Astrocyte of the cerebellum (primary cell): Measurements from ENCODE around the gene FTSJ3.

Experiments used
- DNase-seq: peaks from one replicate; pipeline ENCODE4 v3.0.0-alpha.2; 2011; ENCODE audit warnings: low read depth
- H3K4me3 ChIP-seq: 2 replicates; pipeline ENCODE4 v1.5.1; 2011; ENCODE audit warnings: mild to moderate bottlenecking, low read depth, low read length, moderate library complexity
- in situ Hi-C: cut with HindIII; loops from 2 replicates; pipeline ENCODE4 v1.10.0; 2017; ENCODE audit warnings: low sequenced_read_pairs
- TF ChIP-seq, protein P1 (sequence below): IDR thresholded peaks from 2 replicates; pipeline ENCODE4 v1.5.1; 2012; ENCODE audit warnings: low read length, low read depth, moderate library complexity, mild to moderate bottlenecking; ENCODE audit errors: missing control alignments

The FTSJ3 gene

DNA sequence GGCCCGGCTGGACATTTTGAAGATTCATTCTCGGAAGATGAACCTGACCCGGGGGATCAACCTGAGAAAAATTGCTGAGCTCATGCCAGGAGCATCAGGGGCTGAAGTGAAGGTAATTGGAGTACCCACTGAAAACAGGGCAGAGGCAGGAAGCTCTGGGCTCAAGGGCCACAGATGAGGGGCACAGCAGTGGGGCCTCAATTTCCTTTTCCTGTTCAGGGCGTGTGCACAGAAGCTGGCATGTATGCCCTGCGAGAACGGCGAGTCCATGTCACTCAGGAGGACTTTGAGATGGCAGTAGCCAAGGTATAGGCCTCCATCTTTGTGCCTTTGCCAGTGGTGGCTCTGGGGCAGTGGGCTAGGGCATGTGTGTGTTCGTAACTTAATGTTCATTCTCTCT lies 4.0 kb upstream of the FTSJ3 start:
- no peak overlapping the region for H3K4me3 ChIP-seq
- no peak for DNase-seq
- in situ Hi-C loops = no loop called here
- TF ChIP-seq, protein P1, sequence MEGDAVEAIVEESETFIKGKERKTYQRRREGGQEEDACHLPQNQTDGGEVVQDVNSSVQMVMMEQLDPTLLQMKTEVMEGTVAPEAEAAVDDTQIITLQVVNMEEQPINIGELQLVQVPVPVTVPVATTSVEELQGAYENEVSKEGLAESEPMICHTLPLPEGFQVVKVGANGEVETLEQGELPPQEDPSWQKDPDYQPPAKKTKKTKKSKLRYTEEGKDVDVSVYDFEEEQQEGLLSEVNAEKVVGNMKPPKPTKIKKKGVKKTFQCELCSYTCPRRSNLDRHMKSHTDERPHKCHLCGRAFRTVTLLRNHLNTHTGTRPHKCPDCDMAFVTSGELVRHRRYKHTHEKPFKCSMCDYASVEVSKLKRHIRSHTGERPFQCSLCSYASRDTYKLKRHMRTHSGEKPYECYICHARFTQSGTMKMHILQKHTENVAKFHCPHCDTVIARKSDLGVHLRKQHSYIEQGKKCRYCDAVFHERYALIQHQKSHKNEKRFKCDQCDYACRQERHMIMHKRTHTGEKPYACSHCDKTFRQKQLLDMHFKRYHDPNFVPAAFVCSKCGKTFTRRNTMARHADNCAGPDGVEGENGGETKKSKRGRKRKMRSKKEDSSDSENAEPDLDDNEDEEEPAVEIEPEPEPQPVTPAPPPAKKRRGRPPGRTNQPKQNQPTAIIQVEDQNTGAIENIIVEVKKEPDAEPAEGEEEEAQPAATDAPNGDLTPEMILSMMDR = no peak

DNA sequence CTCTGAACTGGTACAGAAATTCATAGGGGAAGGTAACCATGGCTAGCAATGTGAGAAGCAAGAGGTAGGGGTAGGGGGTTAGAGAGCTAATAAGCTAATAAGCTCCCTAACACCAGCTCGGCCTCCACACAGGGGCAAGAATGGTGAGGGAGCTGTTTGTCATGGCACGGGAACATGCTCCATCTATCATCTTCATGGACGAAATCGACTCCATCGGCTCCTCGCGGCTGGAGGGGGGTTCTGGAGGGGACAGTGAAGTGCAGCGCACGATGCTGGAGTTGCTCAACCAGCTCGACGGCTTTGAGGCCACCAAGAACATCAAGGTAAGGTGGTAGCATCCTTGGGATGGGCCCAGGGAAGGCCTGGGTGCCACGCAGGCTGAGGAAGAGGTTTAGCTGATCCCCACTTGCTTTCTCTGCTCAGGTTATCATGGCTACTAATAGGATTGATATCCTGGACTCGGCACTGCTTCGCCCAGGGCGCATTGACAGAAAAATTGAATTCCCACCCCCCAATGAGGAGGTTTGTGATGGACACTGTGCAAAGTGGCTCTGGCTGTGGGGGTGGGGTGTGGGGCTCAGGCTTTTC lies 3.5 kb upstream of the FTSJ3 start:
- DNase-seq = no peak
- TF ChIP-seq, protein P1 = no peak
- in situ Hi-C loops = no loop called here
- H3K4me3 ChIP-seq = no peak overlapping the region

DNA sequence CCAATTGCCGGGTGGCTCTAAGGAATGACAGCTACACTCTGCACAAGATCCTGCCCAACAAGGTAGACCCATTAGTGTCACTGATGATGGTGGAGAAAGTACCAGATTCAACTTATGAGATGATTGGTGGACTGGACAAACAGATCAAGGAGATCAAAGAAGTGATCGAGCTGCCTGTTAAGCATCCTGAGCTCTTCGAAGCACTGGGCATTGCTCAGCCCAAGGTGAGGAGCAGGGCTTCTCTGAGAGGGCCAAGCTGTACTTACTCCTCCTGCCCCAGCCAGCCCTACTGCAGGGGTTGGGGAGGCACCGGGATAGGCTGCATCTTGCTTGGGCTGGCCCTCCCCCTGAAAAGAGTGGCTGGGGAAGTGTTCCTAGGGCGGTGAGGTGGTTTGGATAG lies 2.8 kb upstream of the FTSJ3 start:
- no peak for DNase-seq
- in situ Hi-C loops = no loop called here
- H3K4me3 ChIP-seq = no peak overlapping the region
- TF ChIP-seq, protein P1 = no peak

DNA sequence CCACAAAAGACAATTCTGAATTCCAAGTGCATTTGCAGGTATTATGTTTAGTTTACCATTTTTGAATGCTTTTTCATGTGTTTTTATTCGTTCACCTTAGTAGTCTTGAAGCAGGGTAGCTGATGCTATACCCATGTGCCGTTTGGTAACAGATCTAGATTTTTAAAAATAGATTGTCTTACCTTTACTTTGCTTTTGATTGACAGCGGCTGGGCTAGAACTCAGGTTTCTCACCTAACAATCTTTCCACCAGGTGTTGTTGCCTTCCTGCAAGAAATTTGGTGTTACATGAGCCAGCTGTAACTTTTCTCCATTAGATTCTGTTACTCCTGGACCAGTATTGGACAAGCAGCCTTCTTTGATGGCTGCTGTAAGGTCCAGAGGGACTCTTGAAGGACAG lies 1.5 kb upstream of the FTSJ3 start:
- H3K4me3 ChIP-seq = peak overlapping the region; percentile 98
- in situ Hi-C loops = no loop called here
- DNase-seq = no peak
- TF ChIP-seq, protein P1 = no peak

DNA sequence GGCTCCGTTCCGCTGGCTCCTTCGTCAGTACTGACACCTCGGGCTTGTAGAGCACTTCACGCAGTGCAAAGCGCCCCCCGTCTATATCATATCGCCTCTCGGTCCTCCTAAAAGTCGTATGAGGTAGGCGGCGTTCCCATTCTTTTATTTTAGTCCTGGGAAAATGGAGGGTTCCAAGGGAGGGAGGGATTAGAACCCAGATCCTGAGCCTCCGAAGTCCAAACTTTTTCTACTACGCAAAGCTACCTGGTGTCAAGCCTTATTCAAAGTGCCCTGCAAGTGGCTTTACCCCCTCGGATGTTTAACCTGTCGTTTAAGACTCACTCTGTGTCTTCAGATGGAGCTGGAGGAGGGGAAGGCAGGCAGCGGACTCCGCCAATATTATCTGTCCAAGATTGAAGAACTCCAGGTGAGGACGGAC lies 348 bp upstream of the FTSJ3 start:
- in situ Hi-C loops = no loop called here
- peak overlapping the region; percentile 98 for H3K4me3 ChIP-seq
- no peak for DNase-seq
- TF ChIP-seq, protein P1 = no peak

DNA sequence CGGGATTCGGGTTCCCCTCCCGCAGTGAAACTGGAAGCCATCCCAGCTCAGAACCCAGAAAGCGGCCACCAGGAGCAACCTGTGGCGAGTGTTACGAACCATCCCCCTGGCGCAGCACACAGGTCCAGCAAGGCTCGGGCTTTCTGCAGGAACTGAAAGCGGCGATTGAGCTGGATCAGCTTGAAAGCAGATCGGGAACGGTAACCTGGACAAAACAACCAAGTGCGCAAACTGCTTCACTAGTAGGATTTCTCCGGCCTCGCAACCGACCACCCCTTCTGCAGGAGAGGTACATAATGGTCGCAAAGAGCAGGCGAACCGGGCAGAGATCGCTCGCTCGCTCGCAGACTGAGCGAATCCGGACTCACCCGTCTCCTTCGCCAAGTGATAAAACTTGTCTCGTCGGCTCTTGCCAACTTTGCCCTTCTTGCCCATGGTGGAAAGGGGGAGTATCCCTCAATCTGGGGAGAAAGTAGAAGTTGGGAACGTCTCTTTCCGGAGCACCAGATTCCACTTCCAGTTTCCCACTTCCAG lies 928 bp downstream of the FTSJ3 start:
- in situ Hi-C loops = no loop called here
- TF ChIP-seq, protein P1 = no peak
- H3K4me3 ChIP-seq = peak overlapping the region; percentile 98
- DNase-seq = no peak
